Activated CD4-positive, alpha-beta T cell treated with anti-CD3 and anti-CD28 coated beads, Interleukin-2, Interleukin-6, amounts not matched to agents 100 ng/mL and 50 ng/mL, durations not matched to agents 16 hours and 8 hours (primary cell): ENCODE data around the gene MTFMT.

Experiments used
- DNase-seq: peaks from one replicate; pipeline ENCODE4 v3.0.0-alpha.2; 2020

The MTFMT gene

DNA sequence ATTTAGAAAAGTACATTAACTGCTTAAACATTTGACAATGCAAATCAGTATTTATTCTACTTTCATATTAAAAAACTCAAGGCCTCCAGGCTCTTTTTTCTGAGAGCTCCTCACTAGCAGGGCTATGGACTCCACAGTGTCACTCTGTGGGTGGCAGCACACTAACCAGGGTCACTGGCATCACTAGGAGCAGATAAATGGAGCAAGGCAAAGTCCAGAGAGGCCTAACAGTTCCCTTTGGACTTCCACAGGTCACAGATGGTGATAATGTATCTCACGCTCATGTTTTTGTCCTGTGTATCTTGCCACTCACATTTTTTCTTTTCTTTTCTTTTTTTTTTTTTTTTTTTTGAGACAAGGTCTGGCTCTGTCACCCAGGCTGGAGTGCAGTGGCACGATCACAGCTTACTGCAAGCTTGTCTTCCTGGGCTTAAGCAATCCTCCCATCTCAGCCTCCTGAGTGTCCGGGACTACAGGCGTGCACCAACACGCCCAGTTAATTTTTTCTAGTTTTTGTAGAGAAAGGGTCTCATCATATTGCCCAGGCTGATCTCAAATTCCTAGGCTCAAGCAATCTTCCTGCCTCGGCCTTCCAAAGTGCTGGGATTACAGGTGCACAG, 47.5 kb downstream of the MTFMT start:
- DNase-seq: no peak

- no peak for DNase-seq
Observed at GRCh38 chr15:64979252-64979710, 50.2 kb downstream of the MTFMT start.

- no peak for DNase-seq
Observed at GRCh38 chr15:64975390-64975789, 54.0 kb downstream of the MTFMT start.

GRCh38 chr15:64970698-64971097, 58.7 kb downstream of the MTFMT start:
- no peak for DNase-seq

DNA sequence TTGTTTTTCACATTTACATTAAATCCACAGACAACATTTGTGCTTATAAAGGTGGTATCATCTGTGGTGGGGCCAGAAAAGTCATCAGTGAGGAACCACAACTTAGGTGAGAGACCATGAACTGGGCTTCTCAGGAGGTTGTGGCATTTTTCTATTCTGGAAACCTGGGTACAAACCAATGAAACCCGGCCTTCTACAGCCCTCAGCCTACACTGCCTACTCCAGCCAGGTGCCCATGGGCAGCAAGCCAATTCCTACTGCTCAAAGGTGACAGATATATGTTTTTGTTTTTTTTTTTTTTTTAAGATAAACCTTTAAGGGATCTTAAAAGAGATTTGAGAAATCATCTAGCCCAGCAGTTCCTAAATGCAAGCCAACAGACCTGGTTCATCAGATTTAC, 60.0 kb downstream of the MTFMT start:
- DNase-seq: no peak

DNA sequence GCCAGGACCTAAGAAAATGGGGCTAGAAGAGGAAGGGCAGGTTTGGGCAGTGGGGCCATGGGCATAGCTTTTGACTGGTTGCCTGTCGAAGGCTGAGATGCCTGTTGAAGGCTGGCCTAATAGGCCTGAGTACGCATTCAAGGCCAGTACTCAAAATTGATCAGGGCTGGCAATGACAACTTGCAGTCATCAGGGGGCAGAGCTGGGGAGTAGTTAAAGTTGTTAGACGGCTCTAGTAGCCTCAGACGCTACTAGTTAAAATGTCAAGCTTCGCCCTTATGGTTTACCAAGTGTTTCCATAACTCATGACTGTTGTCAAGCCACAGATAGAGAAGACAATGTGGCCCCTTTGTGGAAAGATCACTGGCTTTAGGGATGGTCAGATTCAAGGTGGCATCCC, 68.4 kb downstream of the MTFMT start:
- no peak for DNase-seq

DNA sequence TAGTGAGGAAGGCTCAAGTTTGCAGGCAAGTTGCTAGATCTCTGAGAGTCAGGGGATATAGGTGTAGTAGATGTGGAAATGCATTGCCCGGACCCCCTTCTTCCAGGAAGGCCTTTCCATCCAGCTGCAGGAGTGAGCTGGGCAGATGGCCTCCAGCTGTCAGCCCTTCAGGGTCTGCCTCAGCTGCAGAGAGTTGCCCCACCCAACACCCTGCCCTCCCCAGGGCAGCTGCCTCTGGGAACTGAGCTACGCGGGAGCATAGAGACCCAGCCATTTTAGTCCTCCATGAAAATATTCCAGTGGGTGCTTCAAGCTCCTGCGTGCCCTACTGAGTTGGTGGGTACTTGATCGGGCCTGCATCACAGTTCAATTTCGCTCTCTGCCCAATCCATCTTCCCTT, 69.3 kb downstream of the MTFMT start:
- DNase-seq: no peak

GRCh38 chr15:64959128-64959527, 70.3 kb downstream of the MTFMT start:
- no peak for DNase-seq

- DNase-seq: no peak
Observed at GRCh38 chr15:64954395-64954794, 75.0 kb downstream of the MTFMT start.

- no peak for DNase-seq
Observed at GRCh38 chr15:64951777-64952418, 77.5 kb downstream of the MTFMT start.
